GM21825 (cell line): ENCODE results near the gene PTPRN2.

Source experiments
- ATAC-seq: cut with Tn5 transposase; IDR thresholded peaks from one replicate; pipeline ENCODE4 v1.9.1; 2021; ENCODE audit warnings: mild to moderate bottlenecking, moderate library complexity; ENCODE audit not compliant: unreplicated experiment

Gene PTPRN2

DNA sequence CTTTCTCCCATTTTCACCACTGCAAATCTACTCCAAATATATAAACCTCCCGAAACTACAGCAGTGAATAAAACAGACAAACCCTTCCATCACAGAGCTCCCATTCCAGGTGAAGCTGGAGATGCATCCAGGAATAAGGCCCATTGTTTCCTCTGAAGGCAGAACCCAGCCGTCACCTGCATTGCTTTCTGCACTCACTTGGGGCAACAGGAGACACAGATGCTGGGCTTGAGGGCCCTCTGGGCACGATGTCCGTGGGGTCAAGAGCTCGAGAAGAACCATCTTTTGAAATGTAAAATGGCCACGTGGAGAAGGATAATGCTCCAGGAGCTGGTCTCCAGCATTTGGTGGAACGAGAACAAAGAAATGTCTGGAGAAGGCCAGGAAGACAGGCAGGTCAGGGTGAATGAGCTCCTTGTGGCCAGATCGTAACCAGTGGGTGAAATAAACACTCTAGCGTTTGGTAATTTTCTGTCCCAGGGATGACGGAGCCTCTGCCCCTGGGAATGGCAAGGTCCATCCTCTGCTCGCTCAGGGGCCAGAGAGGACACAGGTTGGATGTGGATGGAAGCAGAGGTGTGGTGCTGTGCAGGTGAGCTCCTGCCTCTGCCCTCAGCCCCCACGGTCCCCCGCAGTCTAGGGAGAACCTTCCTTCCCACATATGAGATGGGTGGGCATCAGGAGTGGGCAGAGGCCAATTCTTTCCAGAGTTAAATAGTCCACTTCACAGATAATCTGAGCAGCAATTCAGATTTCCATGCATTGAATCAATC, 694.7 kb downstream of the PTPRN2 start:
- ATAC-seq: no peak

DNA sequence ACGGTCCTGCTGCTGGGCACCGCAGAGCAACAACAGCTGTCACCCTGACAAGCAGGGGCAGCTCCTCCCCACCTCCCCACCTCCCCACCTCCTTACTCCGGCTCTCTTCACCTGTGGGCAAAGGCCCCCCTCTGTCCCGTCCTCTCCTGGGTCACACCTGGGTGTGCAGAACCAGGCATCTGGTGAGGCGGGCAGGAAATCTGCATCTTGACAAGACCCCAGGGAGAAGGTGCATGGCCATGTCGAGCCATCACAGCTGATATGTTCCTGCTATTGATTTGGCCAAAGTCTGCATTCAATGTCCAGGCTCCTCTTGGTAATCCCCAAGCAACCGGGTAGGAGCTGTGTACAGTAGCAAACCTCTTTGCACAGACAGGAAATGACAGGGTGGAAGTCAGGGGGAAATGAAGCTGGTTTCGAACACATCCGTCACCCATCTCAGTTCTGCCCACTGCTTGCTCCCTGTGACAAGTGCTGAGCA, 696.7 kb downstream of the PTPRN2 start:
- no peak for ATAC-seq

DNA sequence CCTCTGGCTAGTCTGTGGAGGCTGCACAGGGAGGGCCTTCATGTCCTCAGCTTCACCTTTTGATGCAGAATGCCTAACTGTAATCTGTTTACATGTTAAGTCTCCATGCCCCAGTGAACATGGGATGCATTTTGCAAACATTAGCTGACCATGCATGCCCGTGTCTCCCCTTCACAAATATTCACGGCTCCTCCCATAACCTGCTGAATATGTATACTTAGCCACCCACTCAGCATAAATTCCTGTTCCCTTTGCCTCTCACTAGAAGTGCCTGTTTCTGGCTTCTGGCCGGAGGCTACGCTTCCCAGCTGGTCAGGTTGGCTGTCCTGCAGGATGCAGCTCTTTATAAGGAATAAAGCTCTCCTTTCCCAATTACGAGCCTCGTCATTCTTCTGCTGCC, 698.1 kb downstream of the PTPRN2 start:
- ATAC-seq: no peak

DNA sequence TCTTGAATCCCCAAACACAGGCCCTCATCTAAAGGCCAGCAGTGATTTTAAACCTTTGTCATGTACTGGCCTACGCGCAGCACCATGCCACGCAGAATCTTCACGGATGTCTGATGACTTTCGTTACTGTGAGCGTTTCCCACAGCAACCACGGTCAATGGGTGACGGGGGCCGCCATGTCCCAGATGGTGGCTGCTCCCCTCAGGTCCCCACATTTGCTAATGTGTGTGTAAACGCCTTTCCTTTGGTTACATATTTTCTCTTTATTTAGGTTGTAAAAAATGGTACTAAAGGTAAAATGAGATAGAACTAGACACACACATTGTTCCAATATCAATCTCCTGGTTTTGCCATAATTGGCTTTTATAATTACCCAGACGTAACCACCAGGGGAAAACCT, 699.0 kb downstream of the PTPRN2 start:
- ATAC-seq: no peak

DNA sequence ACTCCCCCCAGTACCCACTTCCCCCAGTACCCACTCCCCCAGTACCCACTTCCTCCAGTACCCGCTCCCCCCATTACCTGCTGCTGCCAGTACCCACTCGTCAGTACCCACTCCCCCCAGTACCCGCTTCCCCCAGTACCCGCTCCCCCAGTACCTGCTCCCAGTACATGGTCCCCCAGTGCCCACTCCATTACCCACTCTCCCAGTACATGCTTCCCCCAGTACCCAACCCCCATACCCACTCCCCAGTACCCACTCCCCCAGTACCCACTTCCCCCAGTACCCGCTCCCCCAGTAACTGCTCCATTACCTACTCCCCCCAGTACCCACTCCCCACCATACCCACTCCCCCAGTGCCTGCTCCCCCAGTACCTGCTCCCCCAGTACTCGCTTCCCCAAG, 700.2 kb downstream of the PTPRN2 start:
- no peak for ATAC-seq

DNA sequence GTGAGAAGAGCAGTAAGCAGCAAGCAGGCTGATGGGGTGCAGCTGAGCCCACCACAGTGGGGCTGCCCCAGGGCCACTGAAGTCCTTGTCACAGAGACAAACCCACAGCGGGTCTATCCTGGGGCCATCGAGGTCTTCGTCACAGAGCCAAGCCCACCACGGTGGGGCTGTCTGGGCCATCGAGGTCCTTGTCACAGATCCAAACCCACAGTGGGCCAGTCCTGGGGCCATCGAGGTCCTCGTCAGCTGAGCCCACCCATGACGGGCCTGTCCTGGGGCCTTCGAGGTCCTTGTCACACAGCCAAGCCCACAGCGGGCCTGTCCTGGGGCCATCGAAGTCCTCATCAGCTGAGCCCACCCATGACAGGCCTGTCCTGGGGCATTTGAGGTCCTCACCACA, 700.9 kb downstream of the PTPRN2 start:
- no peak for ATAC-seq

DNA sequence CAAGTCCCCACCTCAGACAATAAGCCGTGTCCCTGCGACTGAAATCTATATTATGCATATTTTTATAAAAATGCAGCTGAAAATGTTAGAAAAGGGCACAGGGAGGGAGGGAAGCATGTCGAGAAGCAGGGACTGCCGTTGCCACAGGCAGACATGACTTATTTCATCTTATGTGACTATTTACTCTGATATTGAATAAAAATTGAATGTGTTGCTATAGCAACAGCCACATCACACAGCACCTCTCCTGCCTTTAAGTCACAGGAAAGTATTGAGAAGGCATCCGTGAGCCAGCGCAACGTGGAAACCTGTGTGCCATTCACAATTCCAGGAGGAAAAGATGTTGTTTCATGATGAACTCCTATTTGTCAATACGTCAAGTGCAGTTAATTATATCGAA, 701.4 kb downstream of the PTPRN2 start:
- ATAC-seq: no peak

DNA sequence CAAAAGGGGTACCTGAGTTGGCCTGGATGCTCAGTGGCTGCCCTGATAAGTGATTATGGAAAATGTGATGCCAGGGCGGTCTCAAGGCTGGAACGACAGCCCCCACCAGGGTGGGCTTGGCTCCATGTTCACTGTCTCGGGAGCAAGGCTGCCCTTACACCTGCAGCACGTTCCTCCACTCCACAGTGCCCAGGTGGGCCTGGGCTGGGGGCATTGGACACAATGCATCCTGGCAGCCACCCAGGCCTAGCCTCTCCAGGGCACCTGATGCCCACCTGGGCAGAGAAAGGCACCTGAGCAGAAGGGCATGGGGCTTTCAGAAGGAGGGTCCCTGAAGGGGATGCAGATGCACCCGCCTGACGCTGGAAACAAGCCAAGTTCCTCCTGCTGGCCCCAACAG, 702.5 kb downstream of the PTPRN2 start:
- ATAC-seq: no peak

DNA sequence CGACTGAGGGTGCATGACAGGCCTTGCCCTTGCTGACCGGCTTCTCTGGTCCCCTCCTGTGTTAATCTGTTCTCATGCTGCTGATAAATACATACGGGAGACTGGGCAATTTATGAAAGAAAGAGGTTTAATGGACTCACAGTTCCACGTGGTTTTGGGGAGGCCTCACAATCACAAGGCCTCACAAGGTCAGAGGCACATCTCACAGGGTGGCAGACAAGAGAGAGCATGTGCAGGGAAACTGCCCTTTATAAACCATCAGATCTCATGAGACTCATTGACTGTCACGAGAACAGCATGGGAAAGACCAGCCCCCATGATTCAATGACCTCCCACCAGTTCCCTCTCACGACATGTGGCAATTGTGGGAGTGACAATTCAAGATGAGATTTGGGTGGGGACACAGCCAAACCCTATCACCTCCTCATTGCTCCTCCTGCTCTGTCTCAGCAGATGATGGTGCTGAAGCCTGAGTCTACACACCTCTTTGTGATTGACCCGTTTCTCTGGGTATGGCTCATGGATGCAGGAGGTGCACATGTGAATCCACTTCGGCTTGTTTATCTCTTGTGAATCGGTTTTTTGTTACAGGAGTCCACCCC, 703.1 kb downstream of the PTPRN2 start:
- no peak for ATAC-seq

DNA sequence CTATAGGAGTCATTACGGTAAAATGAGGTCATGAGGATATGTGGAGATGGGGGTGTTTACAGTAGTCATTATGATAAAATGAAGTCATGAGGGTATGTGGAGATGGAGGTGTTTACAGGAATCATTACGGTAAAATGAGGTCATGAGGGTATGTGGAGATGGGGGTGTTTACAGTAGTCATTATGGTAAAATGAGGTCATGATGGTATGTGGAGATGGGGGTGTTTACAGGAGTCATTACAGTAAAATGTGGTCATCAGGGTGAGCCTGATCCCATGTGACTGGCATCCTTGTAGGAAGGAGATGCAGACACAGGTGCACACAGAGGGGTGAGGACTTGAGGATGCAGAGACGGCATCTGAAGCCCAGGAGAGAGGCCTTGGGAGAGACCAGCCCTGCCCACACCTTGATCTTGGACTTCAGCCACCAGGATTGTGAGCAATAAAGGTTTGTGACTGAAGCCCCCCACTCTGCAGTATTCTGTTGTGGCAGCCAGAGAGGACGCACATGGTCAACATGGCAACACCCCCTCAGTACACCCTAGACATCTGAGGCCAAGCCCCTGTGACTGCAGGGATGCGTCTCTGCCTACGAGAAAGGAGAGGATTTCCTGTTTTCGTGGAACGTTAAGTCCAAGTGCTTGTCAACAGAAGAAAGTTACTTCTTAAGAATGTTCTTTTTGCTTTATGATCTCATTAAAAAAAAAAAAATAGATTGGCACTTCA, 706.4 kb downstream of the PTPRN2 start:
- ATAC-seq: no peak

DNA sequence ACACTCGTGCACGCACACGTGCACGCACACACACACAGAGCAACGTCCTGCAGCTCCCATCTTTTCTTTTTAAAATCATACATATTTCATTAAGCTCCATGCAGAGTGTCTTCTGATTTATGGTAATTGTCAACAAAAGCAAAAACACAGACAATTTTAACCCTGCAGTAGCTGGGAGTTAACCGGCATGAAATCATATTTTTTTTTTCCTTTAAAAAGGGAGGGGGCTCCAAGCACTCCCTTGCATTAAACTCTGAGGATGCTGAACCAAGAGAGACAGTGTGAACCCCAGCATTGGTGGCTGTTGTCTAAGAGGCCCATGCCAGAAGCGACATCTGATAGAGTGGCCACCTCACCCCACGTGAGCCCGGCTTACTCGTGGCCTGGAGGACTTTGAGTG, 708.2 kb downstream of the PTPRN2 start:
- no peak for ATAC-seq

DNA sequence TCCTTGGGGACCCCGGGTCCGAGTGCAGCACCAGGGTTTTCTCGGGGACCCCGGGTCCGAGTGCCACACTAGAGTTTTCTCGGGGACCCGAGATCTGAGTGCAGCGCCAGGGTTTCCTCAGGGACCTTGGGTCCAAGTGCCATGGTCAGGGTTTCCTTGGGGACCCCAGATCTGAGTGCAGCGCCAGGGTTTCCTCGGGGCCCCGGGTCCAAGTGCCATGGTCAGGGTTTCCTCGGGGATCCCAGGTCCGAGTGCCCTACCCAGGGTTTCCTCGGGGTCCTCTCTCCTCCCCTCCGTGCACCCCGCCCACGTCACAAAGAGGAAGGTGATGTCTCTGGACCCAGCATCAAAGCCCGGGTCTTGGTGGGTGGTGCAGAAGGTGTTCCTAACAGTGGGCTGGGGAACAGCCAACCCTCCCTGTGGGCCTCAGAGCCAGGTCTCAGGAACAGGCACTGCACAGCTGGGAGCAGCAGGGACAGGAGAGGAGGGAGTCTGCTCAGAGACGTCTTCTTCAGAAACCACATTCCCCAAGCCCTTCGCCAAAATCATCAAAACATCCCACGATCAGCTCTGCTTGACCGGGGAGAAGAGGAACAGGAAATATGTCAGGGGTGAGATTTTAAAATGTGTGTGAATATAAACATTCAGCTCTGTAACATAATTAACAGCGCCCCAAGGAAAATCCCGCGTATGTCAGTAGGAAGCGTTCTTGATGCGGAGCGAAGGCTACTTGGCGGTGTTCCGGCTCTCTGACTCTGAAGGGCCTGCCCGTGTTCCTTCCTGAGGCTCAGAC, 710.1 kb downstream of the PTPRN2 start:
- no peak for ATAC-seq

DNA sequence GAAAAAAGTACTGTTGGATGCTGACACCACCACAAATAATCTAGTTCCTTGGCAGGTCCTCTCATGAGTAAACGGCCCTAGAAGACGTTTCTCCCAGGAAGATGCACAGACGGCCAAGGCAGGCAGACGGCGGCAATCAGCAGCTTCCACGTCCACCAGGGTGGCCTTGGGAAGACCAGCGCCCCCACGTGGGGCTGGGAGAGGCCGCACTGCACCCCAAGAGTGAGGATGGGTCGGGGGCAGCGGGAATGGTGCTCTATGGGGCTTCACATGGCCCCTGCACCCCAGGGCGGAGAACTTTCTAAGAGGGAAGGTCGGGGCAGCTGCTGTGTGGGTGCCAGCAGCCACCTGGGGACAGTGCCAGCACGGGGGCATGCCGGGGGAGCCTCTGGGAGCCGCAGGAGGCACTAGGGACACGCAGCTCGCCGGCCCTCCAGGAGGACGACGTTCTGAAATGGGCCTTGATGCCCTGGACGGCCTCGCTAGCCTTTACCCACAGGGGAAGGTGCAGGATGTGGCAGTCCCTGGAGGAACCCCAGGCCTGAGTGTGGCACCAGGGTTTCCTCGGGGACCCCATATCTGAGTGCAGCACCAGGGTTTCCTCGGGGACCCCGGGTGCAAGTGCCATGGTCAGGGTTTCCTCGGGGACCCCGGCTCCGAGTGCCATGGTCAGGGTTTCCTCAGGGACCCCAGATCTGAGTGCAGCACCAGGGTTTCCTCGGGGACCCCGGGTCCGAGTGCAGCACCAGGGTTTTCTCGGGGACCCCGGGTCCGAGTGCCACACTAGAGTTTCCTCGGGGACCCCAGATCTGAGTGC, 710.9 kb downstream of the PTPRN2 start:
- ATAC-seq: no peak

DNA sequence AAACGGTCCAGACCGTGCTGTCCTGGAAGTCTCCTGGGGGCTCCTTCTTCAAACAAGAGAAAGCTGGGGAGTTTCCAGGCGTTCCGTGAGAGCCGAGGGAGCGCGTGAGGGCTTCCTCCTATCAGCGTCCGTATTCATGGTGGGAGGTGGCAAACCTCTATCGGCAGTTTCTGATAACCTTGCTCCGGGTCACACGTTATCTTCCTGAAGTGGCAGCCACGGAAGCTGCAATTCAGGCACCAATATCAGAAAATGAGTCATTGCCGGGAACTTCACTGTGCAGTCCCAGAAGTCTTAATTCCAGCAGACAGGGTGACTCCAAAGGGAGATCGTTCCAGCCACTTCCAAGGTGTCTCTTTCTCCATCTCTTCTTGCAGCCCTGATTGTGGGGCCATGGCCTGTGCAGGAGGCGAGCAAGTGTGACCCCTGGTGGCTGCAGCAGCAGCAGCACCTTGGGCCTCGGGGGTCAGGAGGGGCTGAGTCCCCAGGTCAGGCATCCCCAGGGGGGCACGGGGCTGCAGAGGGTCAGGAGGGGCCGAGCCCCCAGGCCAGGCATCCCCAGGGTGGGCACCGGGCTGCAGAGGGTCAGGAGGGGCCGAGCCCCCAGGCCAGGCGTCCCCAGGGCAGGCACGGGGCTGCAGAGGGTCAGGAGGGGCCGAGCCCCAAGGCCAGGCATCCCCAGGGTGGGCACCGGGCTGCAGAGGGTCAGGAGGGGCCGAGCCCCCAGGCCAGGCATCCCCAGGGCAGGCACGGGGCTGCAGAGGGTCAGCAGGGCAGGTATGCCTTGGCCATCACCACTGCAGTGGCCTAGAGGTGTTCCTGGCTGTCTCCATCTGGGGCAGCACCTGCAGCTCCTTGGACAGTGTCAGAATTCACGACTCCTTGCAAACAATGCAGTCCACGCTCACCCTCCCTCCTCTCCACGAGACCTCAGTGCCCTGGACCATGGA, 712.1 kb downstream of the PTPRN2 start:
- no peak for ATAC-seq

DNA sequence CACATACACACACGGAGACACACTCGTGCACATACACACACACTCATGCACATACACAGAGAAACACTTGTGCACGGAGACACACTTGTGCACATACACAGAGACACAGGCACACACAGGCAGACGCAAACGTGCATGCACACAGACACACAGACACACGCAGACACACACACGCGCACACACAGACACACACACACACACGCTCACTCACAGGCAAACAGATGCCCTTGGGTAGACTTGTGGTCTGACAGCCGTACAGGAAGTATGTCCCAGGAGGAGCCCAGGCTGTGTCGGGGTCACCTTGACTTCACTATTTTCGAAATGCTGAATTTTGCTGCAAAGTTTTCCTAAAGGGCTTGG, 712.8 kb downstream of the PTPRN2 start:
- no peak for ATAC-seq

DNA sequence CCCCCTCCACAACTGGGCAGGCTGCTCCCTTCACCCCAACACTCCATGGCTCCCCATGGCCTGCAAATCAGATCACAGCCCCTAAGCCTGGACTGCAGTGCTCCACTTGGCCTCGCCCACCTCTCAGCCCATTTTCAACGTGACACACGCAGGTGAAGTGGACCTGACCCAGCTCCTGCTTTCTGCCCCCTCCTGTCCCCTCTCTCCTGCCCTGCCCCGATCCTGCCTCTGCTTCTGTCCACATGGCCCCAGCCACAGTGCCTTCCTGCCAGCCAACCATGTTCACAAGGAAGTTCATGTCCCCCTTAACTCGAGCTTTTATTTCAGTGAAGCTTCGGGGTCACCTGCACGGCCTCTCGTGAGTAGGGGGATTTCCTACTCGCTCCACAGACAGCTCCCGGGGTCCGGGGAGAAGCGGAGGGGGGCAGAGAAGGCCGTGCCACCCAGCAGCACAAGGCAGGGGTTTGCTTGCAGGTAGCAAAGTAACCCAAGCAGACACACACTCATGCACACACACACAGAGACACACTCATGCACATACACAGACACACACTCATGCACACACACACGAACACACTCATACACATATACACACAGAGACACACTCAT, 713.3 kb downstream of the PTPRN2 start:
- ATAC-seq: no peak

DNA sequence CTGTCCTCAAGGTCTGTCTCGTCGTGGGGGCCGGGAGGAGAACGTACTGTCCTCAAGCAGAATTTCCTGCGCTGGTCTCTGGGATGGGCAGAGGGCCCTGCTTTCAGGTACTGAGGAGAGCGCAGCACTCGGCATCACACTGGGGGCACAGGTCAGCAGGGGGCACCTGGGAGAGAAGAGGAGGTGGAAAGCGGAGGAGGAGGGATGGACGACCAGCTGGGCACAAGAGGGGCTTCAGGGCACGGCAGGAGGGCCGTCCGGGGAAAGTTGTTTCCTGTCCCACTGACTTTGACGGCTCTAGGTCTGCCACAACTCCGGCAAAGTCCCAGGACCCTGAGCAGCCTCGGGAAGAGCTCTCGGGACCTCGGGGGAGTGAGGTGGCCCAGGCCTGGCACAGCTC, 714.0 kb downstream of the PTPRN2 start:
- no peak for ATAC-seq

DNA sequence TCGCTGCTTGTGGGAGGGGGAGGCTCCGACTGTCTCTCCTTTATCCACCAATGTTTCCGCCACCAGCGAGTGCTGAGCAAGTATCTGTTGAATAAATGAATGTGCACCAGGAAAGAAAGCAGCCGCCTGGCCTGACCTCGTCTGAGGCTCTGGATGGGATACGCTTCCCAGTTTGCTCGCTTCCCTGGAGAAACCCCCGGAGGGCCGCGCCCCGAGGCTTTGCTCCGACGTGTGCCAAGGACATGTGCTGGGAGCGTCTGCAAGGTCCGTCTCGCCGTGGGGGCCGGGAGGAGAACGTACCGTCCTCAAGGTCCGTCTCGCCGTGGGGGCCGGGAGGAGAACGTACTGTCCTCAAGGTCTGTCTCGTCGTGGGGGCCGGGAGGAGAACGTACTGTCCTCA, 714.4 kb downstream of the PTPRN2 start:
- no peak for ATAC-seq

DNA sequence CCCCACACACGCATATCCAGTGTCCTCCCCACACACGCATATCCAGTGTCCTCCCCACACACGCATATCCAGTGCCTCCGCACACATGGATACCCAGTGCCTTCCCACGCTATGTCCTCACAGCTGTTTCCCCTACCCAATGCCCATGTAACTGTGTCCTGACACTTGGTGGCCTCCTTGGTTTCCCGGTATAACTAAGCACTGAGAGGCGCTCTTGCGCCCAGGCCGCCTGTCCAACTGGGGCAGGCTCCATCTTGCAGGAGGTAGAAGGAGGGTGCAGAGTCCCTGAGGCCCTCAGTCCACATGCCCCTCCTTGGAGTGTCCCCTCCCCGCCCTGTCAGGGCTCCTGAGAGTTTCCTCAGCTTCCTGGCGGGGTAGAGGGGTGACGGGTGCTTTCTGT, 715.2 kb downstream of the PTPRN2 start:
- ATAC-seq: no peak
